SH-SY5Y (cell line): ENCODE measurements around the gene PIK3R3.

Source experiments
- GATA2 ChIP-seq: IDR thresholded peaks from 2 replicates; pipeline ENCODE4 v1.6.1; 2011; ENCODE audit warnings: mild to moderate bottlenecking, low read depth, low read length
- GATA3 ChIP-seq: IDR thresholded peaks from 2 replicates; pipeline ENCODE4 v1.6.1; 2011; ENCODE audit warnings: low read depth, mild to moderate bottlenecking, low read length, moderate library complexity

- TF ChIP-seq GATA2 (no peak), GATA3 (no peak)
Measured at GRCh38 chr1:46113948-46114347, 18.5 kb downstream of the PIK3R3 start.
